HG03045 (cell line): ENCODE measurements around the gene EN2.

ENCODE experiments used
- ATAC-seq: cut with Tn5 transposase; IDR thresholded peaks from one replicate; pipeline ENCODE4 v1.9.1; 2021; ENCODE audit warnings: mild to moderate bottlenecking, moderate library complexity; ENCODE audit not compliant: unreplicated experiment

Gene EN2

GRCh38 chr7:155483868-155484325, 26.0 kb downstream of the EN2 start:
- ATAC-seq, result no peak

GRCh38 chr7:155484483-155485399, 26.8 kb downstream of the EN2 start:
- no peak for ATAC-seq

GRCh38 chr7:155486783-155487508, 29.0 kb downstream of the EN2 start:
- ATAC-seq, result no peak

- ATAC-seq, result no peak
Measured at GRCh38 chr7:155487509-155488482, 29.9 kb downstream of the EN2 start.

- no peak for ATAC-seq
Measured at GRCh38 chr7:155488483-155489127, 30.7 kb downstream of the EN2 start.

GRCh38 chr7:155489158-155489840, 31.4 kb downstream of the EN2 start:
- ATAC-seq, result no peak

- peak; percentile 33 for ATAC-seq
Measured at GRCh38 chr7:155489862-155490696, 32.1 kb downstream of the EN2 start.

- ATAC-seq, result peak; percentile 83
Measured at GRCh38 chr7:155490697-155491628, 33.0 kb downstream of the EN2 start.

- ATAC-seq, result no peak
Measured at GRCh38 chr7:155491812-155492211, 33.9 kb downstream of the EN2 start.

- no peak for ATAC-seq
Measured at GRCh38 chr7:155493744-155494538, 36.0 kb downstream of the EN2 start.

- no peak for ATAC-seq
Measured at GRCh38 chr7:155494551-155494950, 36.6 kb downstream of the EN2 start.

GRCh38 chr7:155495440-155496248, 37.7 kb downstream of the EN2 start:
- ATAC-seq, result no peak

GRCh38 chr7:155496267-155497005, 38.5 kb downstream of the EN2 start:
- ATAC-seq, result no peak

- no peak for ATAC-seq
Measured at GRCh38 chr7:155497149-155497901, 39.4 kb downstream of the EN2 start.

- no peak for ATAC-seq
Measured at GRCh38 chr7:155505422-155505793, 47.5 kb downstream of the EN2 start.
